Central memory CD8-positive, alpha-beta T cell (primary cell): Measurements from ENCODE around the gene ORAI2.
"Not testable (repeated sequence)": the region's sequence is repeated elsewhere in the genome, so short reads cannot be mapped to it uniquely, and the experiment has no call there.

ENCODE experiments used
- ATAC-seq: fragments of 150-1000 bp; cut with Tn5 transposase; replicated peaks from 2 replicates; pipeline ENCODE4 v1.10.0; 2022; ENCODE audit warnings: mild to moderate bottlenecking, moderate FRiP score, moderate number of reproducible peaks; ENCODE audit not compliant: poor library complexity, severe bottlenecking; ENCODE audit errors: extremely low read depth
- DNase-seq, 2 donors: peaks; one replicate each; pipeline ENCODE4 v3.0.0; 2021; ENCODE audit warnings: low spot score in 2 of 2
- H3K27ac Mint-ChIP-seq: one replicate; pipeline ENCODE4 v1.8.0; 2022; ENCODE audit warnings: low read depth, mild to moderate bottlenecking, moderate library complexity, mixed read lengths
- H3K27me3 Mint-ChIP-seq: one replicate; pipeline ENCODE4 v1.8.0; 2022; ENCODE audit warnings: mixed read lengths
- H3K36me3 Mint-ChIP-seq: one replicate; pipeline ENCODE4 v1.8.0; 2022; ENCODE audit warnings: mild to moderate bottlenecking, moderate library complexity, mixed read lengths; ENCODE audit not compliant: insufficient read depth
- H3K4me1 Mint-ChIP-seq: one replicate; pipeline ENCODE4 v1.8.0; 2022; ENCODE audit warnings: mixed read lengths
- H3K4me3 Mint-ChIP-seq: one replicate; pipeline ENCODE4 v1.8.0; 2022; ENCODE audit warnings: mild to moderate bottlenecking, moderate library complexity, mixed read lengths
- H3K9me3 Mint-ChIP-seq: one replicate; pipeline ENCODE4 v1.8.0; 2022; ENCODE audit warnings: mixed read lengths

ORAI2 gene

DNA sequence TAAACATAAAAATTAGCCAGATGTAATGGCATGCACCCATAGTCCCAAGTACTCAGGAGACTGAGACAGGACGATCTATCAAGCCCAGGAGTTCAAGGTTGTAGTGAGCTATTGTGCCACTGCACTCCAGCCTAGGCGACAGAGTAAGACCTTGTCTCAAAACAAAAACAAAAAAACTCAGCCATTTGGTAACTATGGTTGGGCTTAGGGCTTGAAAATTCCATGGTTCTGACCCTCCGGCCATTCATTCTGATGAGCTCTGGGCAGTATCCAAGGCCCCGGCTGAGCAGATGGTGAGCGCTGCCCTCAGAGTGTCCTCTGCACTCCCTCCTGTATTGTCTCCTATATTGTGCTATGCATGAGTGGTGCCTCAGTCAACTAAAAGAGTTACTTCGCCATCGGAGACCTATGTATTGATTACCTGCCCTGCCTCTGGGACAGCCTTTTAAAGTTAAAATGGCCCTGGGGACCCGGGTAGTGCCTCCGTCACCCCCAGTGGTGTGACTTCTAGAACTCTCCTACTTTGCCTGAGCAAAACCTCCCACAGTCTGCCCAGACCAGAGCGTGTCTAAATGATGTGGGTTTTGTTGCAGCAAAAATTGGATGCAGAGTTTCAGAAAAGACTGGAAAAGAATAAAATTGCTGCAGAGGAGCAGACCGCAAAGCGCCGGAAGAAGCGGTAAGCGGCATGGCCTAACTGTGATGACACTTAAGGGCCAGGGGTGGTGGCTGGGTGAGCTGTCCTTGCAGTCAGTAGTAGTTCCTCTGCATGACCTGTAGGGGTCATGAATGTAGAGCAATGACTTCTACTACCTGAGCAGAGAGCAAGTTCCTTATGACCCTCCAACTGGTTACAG is 29.1 kb upstream of the ORAI2 start:
- peaks cover 72% of the 10 kb centered on the region for H3K36me3 Mint-ChIP-seq
- DNase-seq (peak; percentile 26 to 44), ATAC-seq (peak; percentile 98)
- no peaks in the 10 kb centered on the region for H3K9me3 Mint-ChIP-seq
- H3K27me3 Mint-ChIP-seq = no peaks in the 10 kb centered on the region
- H3K27ac Mint-ChIP-seq = peak overlapping the region; percentile 53
- H3K4me3 Mint-ChIP-seq = no peak overlapping the region
- no peaks in the 10 kb centered on the region for H3K4me1 Mint-ChIP-seq

- H3K36me3 Mint-ChIP-seq = peaks cover 72% of the 10 kb centered on the region
- not testable (repeated sequence) for ATAC-seq, H3K27ac Mint-ChIP-seq, H3K4me1 Mint-ChIP-seq, H3K4me3 Mint-ChIP-seq, H3K9me3 Mint-ChIP-seq, DNase-seq, H3K27me3 Mint-ChIP-seq
Observed at GRCh38 chr7:102404862-102405188, 28.6 kb upstream of the ORAI2 start.

GRCh38 chr7:102407910-102408309 is 25.5 kb upstream of the ORAI2 start:
- H3K9me3 Mint-ChIP-seq = no peaks in the 10 kb centered on the region
- H3K36me3 Mint-ChIP-seq = peaks cover 66% of the 10 kb centered on the region
- DNase-seq = no peak
- H3K27me3 Mint-ChIP-seq = no peaks in the 10 kb centered on the region
- H3K27ac Mint-ChIP-seq = no peak overlapping the region
- peaks cover 2% of the 10 kb centered on the region for H3K4me1 Mint-ChIP-seq
- no peak for ATAC-seq
- no peak overlapping the region for H3K4me3 Mint-ChIP-seq

GRCh38 chr7:102408530-102408929 is 24.8 kb upstream of the ORAI2 start:
- H3K9me3 Mint-ChIP-seq, H3K4me1 Mint-ChIP-seq, H3K27ac Mint-ChIP-seq, ATAC-seq, H3K4me3 Mint-ChIP-seq, H3K27me3 Mint-ChIP-seq, DNase-seq: not testable (repeated sequence)
- peaks cover 62% of the 10 kb centered on the region for H3K36me3 Mint-ChIP-seq

DNA sequence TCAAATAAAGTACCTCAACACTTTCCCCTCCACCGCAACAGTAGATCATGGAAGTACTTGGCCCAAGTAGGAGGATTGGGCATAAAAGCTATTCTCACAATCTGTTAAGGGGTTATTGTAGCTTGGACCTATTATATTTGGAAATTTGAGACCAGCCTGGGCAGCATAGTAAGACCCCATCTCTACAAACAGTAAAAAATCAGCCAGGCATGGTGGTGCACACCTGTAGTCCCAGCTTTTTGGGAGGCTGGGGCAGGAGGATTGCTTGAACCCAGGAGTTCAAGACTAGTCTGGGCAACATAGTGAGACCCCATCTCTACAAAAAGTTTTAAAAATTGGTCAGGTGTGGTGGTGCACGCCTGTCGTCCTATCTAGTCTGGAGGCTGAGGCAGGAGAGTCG is 24.0 kb upstream of the ORAI2 start:
- peaks cover 5% of the 10 kb centered on the region for H3K4me1 Mint-ChIP-seq
- no peak overlapping the region for H3K4me3 Mint-ChIP-seq
- no peak for DNase-seq
- no peaks in the 10 kb centered on the region for H3K27me3 Mint-ChIP-seq
- H3K36me3 Mint-ChIP-seq = peaks cover 63% of the 10 kb centered on the region
- no peak for ATAC-seq
- no peaks in the 10 kb centered on the region for H3K9me3 Mint-ChIP-seq
- H3K27ac Mint-ChIP-seq = peak overlapping the region; percentile 1

DNA sequence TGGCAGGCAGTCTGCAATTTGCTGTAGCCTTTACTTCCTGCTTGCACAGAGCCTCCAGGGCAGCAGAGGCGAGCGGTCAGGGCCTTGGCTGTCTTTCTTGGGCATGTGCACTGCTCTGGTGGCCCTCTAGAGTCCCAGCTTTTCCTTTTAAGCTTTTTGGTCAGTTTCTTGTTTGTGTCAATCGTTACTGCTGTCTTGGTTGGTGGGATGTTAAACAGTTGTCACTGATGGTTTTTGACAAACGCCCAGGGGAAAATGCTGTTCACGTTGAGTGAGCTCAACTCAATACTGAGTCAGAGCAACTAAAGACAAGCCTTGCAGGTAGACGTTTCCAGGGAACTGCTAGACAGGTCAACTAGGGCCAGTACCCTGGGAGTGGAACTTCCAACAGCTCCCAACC is 23.3 kb upstream of the ORAI2 start:
- Mint-ChIP-seq H3K27me3 (no peaks in the 10 kb centered on the region), H3K9me3 (no peaks in the 10 kb centered on the region), H3K4me1 (peaks cover 8% of the 10 kb centered on the region), H3K27ac (no peak overlapping the region), H3K36me3 (peaks cover 57% of the 10 kb centered on the region), H3K4me3 (no peak overlapping the region)
- ATAC-seq (no peak), DNase-seq (no peak)

GRCh38 chr7:102410918-102411317 is 22.5 kb upstream of the ORAI2 start:
- Mint-ChIP-seq H3K9me3 (no peaks in the 10 kb centered on the region), H3K27me3 (no peaks in the 10 kb centered on the region), H3K4me1 (peaks cover 16% of the 10 kb centered on the region), H3K4me3 (no peak overlapping the region), H3K36me3 (peaks cover 58% of the 10 kb centered on the region), H3K27ac (no peak overlapping the region)
- no peak for ATAC-seq
- DNase-seq = no peak

DNA sequence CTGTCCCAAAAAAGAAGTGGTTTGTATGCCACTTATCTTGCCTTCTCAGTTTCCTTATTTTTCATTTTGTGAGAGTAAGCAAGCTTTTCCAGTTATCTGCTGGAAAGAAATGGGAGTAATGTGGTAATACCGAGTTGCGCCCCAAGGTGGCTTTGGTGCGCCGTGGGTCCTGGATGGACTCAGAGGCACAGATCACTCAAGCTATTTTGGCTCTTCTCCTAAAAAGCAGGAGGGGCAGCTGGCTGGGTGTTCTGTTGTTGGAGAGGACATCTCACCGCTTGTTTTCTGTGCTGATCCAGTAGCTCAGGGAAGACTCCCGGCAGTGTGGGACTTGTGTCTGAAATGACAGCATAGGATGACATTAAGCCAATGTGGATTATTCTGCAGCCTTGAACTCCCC is 20.8 kb upstream of the ORAI2 start:
- ATAC-seq (no peak), DNase-seq (peak in 1 of 2 donors; percentile 24)
- Mint-ChIP-seq H3K4me1 (peaks cover 31% of the 10 kb centered on the region), H3K27ac (no peak overlapping the region), H3K36me3 (peaks cover 51% of the 10 kb centered on the region), H3K27me3 (no peaks in the 10 kb centered on the region), H3K9me3 (no peaks in the 10 kb centered on the region), H3K4me3 (no peak overlapping the region)

- Mint-ChIP-seq H3K4me3 (no peak overlapping the region), H3K27ac (no peak overlapping the region), H3K27me3 (no peaks in the 10 kb centered on the region), H3K9me3 (no peaks in the 10 kb centered on the region), H3K36me3 (peaks cover 48% of the 10 kb centered on the region), H3K4me1 (peaks cover 37% of the 10 kb centered on the region)
- no peak for ATAC-seq
- DNase-seq = no peak
Observed at GRCh38 chr7:102413091-102413490, 20.3 kb upstream of the ORAI2 start.

GRCh38 chr7:102413611-102414010 is 19.8 kb upstream of the ORAI2 start:
- Mint-ChIP-seq H3K4me1 (peaks cover 42% of the 10 kb centered on the region), H3K4me3 (no peak overlapping the region), H3K27ac (no peak overlapping the region), H3K36me3 (peaks cover 42% of the 10 kb centered on the region), H3K27me3 (no peaks in the 10 kb centered on the region), H3K9me3 (no peaks in the 10 kb centered on the region)
- ATAC-seq (no peak), DNase-seq (no peak)

GRCh38 chr7:102415685-102416225 is 17.6 kb upstream of the ORAI2 start:
- peaks cover 32% of the 10 kb centered on the region for H3K36me3 Mint-ChIP-seq
- peak; percentile 83 for ATAC-seq

GRCh38 chr7:102416406-102416805 is 17.0 kb upstream of the ORAI2 start:
- H3K4me3 Mint-ChIP-seq = peak overlapping the region; percentile 76
- peaks cover 56% of the 10 kb centered on the region for H3K4me1 Mint-ChIP-seq
- no peaks in the 10 kb centered on the region for H3K9me3 Mint-ChIP-seq
- DNase-seq (no peak), ATAC-seq (no peak)
- peaks cover 33% of the 10 kb centered on the region for H3K36me3 Mint-ChIP-seq
- no peaks in the 10 kb centered on the region for H3K27me3 Mint-ChIP-seq
- H3K27ac Mint-ChIP-seq = peak overlapping the region; percentile 91

More at GRCh38 chr7:102415685-102416225, 17.6 kb upstream of the ORAI2 start:
- peak; percentile 41 to 64 for DNase-seq
- Mint-ChIP-seq H3K27ac (peak overlapping the region; percentile 91), H3K4me3 (peak overlapping the region; percentile 76), H3K27me3 (no peaks in the 10 kb centered on the region), H3K4me1 (peaks cover 51% of the 10 kb centered on the region), H3K9me3 (no peaks in the 10 kb centered on the region)

DNA sequence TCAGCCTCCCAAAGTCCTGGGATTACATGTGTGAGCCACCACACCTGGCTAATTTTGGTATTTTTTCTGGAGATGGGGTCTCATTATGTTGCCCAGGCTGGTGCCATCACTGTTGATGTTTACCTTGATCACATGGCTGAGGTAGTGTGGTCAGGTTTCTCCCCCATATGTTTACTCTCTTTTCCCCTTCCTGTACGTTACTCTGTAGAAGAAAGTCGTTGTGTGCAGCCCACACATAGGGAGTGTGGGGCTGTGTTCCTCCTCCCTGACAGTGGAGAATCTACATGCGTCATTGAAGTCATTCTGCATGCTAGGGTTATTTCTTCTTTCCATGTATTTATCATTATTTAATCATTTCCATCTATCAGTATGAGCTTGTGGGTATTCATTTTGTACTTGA is 16.3 kb upstream of the ORAI2 start:
- H3K9me3 Mint-ChIP-seq = no peaks in the 10 kb centered on the region
- H3K27ac Mint-ChIP-seq = peak overlapping the region; percentile 91
- DNase-seq (no peak), ATAC-seq (peak; percentile 44)
- H3K27me3 Mint-ChIP-seq = no peaks in the 10 kb centered on the region
- peak overlapping the region; percentile 76 for H3K4me3 Mint-ChIP-seq
- peaks cover 56% of the 10 kb centered on the region for H3K4me1 Mint-ChIP-seq
- H3K36me3 Mint-ChIP-seq = peaks cover 26% of the 10 kb centered on the region
